Left ventricle myocardium inferior (tissue), 1 donor: Measurements from ENCODE around the gene SEMA4D. TPM values are rescaled to one million over a fixed set of nuclear protein-coding genes. Genes with fewer than 3 reads are reported as not detected.
A peak's percentile ranks its signal among the peaks of the same experiment; 100 is the strongest.

Experiments used
- DNase-seq: peaks from one replicate; pipeline ENCODE4 v3.0.0-alpha.2; 2020
- H3K27ac ChIP-seq: fragments of 200-600 bp; replicated peaks from 2 replicates; pipeline ENCODE4 v1.8.0; 2021
- H3K27me3 ChIP-seq: fragments of 200-600 bp; 2 replicates; pipeline ENCODE4 v1.8.0; 2021; ENCODE audit warnings: low read depth
- H3K36me3 ChIP-seq: fragments of 200-600 bp; 2 replicates; pipeline ENCODE4 v1.8.0; 2021
- H3K4me1 ChIP-seq: fragments of 200-600 bp; 2 replicates; pipeline ENCODE4 v1.8.0; 2021
- H3K4me3 ChIP-seq: fragments of 200-600 bp; 2 replicates; pipeline ENCODE4 v1.8.0; 2021; ENCODE audit warnings: mild to moderate bottlenecking, moderate library complexity
- H3K9me3 ChIP-seq: fragments of 200-600 bp; replicated peaks from 2 replicates; pipeline ENCODE4 v1.8.0; 2021
- intact Hi-C: fragments of 100-400 bp; cut with micrococcal nuclease; formaldehyde crosslinking; loops from one replicate; pipeline ENCODE4 v1.11.0; 2022
- total RNA-seq: library from RNA; stranded (reverse); fragmentation: NEBNext Ultra II Directional; extraction: Animal tissue kit (Norgen Biotek cat#: 25700); gene quantifications from one replicate; pipeline ENCODE4 v1.2.1, GENCODE V29; 2021
- TF ChIP-seq, protein P1 (sequence below): fragments of 200-600 bp; IDR thresholded peaks from 2 replicates; pipeline ENCODE4 v1.8.0; 2021; ENCODE audit warnings: antibody characterized with exemption, mild to moderate bottlenecking, borderline replicate concordance
- donor health status: DM: no; HTN: yes; CAD: no; lungs with severe emphysema.

The SEMA4D gene
- total RNA-seq, 1 donor from 2014 or later, result 17.1 TPM

- H3K9me3 ChIP-seq, result no peaks in the 10 kb centered on the region
- no peaks in the 10 kb centered on the region for H3K36me3 ChIP-seq
- H3K27ac ChIP-seq, result no peak overlapping the region
- no peaks in the 10 kb centered on the region for H3K27me3 ChIP-seq
- H3K4me1 ChIP-seq, result peaks cover 30% of the 10 kb centered on the region
- intact Hi-C loops, result no loop called here
- TF ChIP-seq, protein P1, sequence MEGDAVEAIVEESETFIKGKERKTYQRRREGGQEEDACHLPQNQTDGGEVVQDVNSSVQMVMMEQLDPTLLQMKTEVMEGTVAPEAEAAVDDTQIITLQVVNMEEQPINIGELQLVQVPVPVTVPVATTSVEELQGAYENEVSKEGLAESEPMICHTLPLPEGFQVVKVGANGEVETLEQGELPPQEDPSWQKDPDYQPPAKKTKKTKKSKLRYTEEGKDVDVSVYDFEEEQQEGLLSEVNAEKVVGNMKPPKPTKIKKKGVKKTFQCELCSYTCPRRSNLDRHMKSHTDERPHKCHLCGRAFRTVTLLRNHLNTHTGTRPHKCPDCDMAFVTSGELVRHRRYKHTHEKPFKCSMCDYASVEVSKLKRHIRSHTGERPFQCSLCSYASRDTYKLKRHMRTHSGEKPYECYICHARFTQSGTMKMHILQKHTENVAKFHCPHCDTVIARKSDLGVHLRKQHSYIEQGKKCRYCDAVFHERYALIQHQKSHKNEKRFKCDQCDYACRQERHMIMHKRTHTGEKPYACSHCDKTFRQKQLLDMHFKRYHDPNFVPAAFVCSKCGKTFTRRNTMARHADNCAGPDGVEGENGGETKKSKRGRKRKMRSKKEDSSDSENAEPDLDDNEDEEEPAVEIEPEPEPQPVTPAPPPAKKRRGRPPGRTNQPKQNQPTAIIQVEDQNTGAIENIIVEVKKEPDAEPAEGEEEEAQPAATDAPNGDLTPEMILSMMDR, result no peak
- peak; percentile 29 for DNase-seq
- no peak overlapping the region for H3K4me3 ChIP-seq
Measured at GRCh38 chr9:89440548-89440947, 57.4 kb downstream of the SEMA4D start.

DNA sequence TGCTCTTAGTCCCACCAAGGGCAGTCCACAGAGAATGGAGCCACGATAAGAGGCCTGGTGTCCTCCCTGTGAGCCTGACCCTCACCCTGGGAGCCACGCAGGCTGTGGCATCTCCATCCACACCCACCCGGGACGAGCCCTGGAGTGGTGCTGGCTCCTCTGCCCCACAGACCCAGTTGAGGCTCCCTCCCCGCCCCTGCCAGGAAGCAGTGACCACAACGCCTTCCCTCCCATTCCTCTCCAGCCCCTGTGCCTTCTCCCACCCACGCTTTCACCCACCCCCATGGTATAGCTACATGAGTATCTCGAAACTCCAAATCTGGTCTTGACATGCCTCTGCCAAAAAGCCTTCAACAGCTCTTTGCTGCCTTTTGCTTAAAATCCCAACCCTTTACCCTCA is 57.9 kb downstream of the SEMA4D start:
- Histone ChIP-seq H3K9me3 (no peaks in the 10 kb centered on the region), H3K4me3 (no peak overlapping the region), H3K27me3 (no peaks in the 10 kb centered on the region), H3K36me3 (no peaks in the 10 kb centered on the region), H3K27ac (no peak overlapping the region), H3K4me1 (peaks cover 25% of the 10 kb centered on the region)
- TF ChIP-seq, protein P1, result no peak
- intact Hi-C loops, result no loop called here
- no peak for DNase-seq

DNA sequence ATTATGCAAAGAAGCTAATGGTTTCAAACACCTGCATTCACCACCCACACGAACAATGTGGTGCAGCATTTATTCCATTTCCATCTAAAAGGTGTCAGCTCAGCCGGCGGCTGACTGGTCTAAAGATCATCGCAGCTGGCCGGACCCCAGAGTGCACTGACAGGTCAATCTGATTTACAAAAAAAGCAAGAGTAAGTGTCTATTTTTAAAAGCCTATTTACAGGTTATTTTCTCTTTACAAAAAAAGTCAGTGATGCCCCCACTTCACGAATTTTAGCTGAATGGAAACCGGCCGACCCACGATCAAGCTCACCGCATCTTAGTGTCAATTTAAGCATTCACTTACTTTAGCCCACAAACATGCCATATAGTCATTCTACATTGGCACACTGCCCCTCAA is 58.3 kb downstream of the SEMA4D start:
- DNase-seq, result no peak
- Histone ChIP-seq H3K4me3 (no peak overlapping the region), H3K9me3 (no peaks in the 10 kb centered on the region), H3K27ac (no peak overlapping the region), H3K27me3 (no peaks in the 10 kb centered on the region), H3K36me3 (no peaks in the 10 kb centered on the region), H3K4me1 (peaks cover 20% of the 10 kb centered on the region)
- intact Hi-C loops, result no loop called here
- TF ChIP-seq, protein P1, result no peak

DNA sequence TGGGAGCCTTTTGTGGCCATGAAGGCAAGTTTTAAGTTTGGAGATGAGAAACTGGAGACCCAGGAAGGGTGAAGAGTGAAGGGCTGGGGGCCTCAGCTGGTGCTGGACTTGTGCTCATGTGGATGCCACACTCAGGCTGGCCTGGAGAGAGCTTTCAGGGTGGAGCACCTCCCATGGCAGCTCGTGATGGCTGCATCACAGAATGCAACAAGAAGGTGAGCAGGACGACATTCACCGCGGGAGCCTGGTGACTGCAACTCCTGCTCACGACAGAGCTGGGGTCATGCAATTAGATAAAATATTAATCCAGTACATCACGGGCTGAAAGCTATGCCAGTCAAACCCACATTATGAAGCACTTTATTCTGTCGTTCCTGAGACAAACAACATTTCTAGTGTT is 59.7 kb downstream of the SEMA4D start:
- no peak for DNase-seq
- Histone ChIP-seq H3K36me3 (no peaks in the 10 kb centered on the region), H3K27me3 (no peaks in the 10 kb centered on the region), H3K27ac (no peak overlapping the region), H3K9me3 (no peaks in the 10 kb centered on the region), H3K4me3 (no peak overlapping the region), H3K4me1 (peaks cover 7% of the 10 kb centered on the region)
- TF ChIP-seq, protein P1, result no peak
- intact Hi-C loops, result no loop called here

DNA sequence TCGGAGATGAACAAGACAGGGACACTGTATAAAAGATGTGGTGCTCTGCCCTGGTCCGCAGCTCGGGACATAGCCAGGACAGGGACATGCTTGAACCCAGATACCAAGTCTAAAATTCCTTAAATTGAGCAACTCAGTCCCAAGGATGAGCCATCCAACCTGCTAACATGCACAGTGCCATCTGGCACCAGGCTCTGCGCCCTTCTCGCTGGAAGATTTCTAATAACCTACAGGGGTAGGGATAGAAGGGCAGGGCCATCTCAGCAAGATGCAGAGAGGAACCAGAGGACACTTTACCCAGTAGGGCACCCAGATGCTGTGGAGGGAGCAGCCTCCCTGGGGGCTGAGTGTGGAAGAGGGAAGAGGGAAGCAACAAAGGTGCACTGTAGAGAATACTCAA is 60.1 kb downstream of the SEMA4D start:
- intact Hi-C loops, result no loop called here
- Histone ChIP-seq H3K36me3 (no peaks in the 10 kb centered on the region), H3K9me3 (no peaks in the 10 kb centered on the region), H3K27ac (no peak overlapping the region), H3K27me3 (no peaks in the 10 kb centered on the region), H3K4me1 (peaks cover 11% of the 10 kb centered on the region), H3K4me3 (no peak overlapping the region)
- DNase-seq, result no peak
- TF ChIP-seq, protein P1, result no peak
